Neural progenitor cell (in vitro differentiated cells): Measurements from ENCODE around the gene ATP11C. TPM values are rescaled to one million over a fixed set of nuclear protein-coding genes. Genes with fewer than 3 reads are reported as not detected.

ENCODE experiments used
- DNase-seq: peaks from one replicate; pipeline ENCODE4 v3.0.0-alpha.2; 2016; ENCODE audit warnings: low spot score
- H2AFZ ChIP-seq: fragments of 200-600 bp; sonication (generic); replicated peaks from 2 replicates; pipeline ENCODE4 v1.6.1; 2016; ENCODE audit warnings: antibody characterized with exemption
- H3F3A ChIP-seq: fragments of 200-600 bp; sonication (generic); 2 replicates; pipeline ENCODE4 v1.6.1; 2016; ENCODE audit warnings: antibody characterized with exemption, low read depth
- H3K27ac ChIP-seq: fragments of 200-600 bp; sonication (generic); 2 replicates; pipeline ENCODE4 v1.5.1; 2016; ENCODE audit warnings: mild to moderate bottlenecking
- H3K27me3 ChIP-seq: fragments of 200-600 bp; sonication (generic); 2 replicates; pipeline ENCODE4 v1.6.1; 2016; ENCODE audit warnings: mild to moderate bottlenecking, moderate library complexity
- H3K36me3 ChIP-seq: fragments of 200-600 bp; sonication (generic); 2 replicates; pipeline ENCODE4 v1.5.1; 2016
- H3K4me1 ChIP-seq: fragments of 200-600 bp; sonication (generic); 2 replicates; pipeline ENCODE4 v1.6.1; 2016; ENCODE audit warnings: mixed run types
- H3K4me2 ChIP-seq: fragments of 200-600 bp; sonication (generic); 2 replicates; pipeline ENCODE4 v1.6.1; 2016
- H3K4me3 ChIP-seq: fragments of 200-600 bp; sonication (generic); 2 replicates; pipeline ENCODE4 v1.5.1; 2016
- H3K79me2 ChIP-seq: fragments of 200-600 bp; sonication (generic); 2 replicates; pipeline ENCODE4 v1.6.1; 2016; ENCODE audit warnings: low read depth
- H3K9ac ChIP-seq: fragments of 200-600 bp; sonication (generic); 2 replicates; pipeline ENCODE4 v1.6.1; 2016
- H3K9me3 ChIP-seq: fragments of 200-600 bp; sonication (generic); 2 replicates; pipeline ENCODE4 v1.5.1; 2016; ENCODE audit warnings: low read depth
- H4K20me1 ChIP-seq: fragments of 200-600 bp; sonication (generic); 2 replicates; pipeline ENCODE4 v1.6.1; 2016; ENCODE audit warnings: low read depth
- H3K27ac Mint-ChIP-seq: 3 replicates; pipeline ENCODE4 v1.8.0; 2021; ENCODE audit warnings: mixed read lengths
- H3K27me3 Mint-ChIP-seq: 2 replicates; pipeline ENCODE4 v1.8.0; 2022; ENCODE audit warnings: low read depth, mild to moderate bottlenecking, inconsistent platforms, moderate library complexity, mixed read lengths; ENCODE audit not compliant: insufficient read depth
- H3K36me3 Mint-ChIP-seq: 3 replicates; pipeline ENCODE4 v1.8.0; 2021; ENCODE audit warnings: mixed read lengths
- H3K4me1 Mint-ChIP-seq: 3 replicates; pipeline ENCODE4 v1.8.0; 2021; ENCODE audit warnings: mixed read lengths
- H3K4me3 Mint-ChIP-seq: 3 replicates; pipeline ENCODE4 v1.8.0; 2021; ENCODE audit warnings: mild to moderate bottlenecking, moderate library complexity, mixed read lengths
- H3K9me3 Mint-ChIP-seq: 3 replicates; pipeline ENCODE4 v1.8.0; 2020; ENCODE audit warnings: mixed read lengths
- EZH2 ChIP-seq: fragments of 200-600 bp; sonication (generic); IDR thresholded peaks from 2 replicates; pipeline ENCODE4 v1.6.1; 2017; ENCODE audit warnings: antibody characterized with exemption, mild to moderate bottlenecking, moderate library complexity
- EZH2phosphoT487 ChIP-seq: fragments of 200-600 bp; sonication (generic); IDR thresholded peaks from 2 replicates; pipeline ENCODE4 v1.6.1; 2017; ENCODE audit warnings: antibody characterized with exemption
- total RNA-seq: library from RNA; depleted of rRNA; stranded (reverse); fragments of >200 nt; gene quantifications from 2 replicates; pipeline ENCODE4 v1.2.3, GENCODE V29; 2015; ENCODE audit warnings: low replicate concordance
- TF ChIP-seq, protein P1 (sequence below): fragments of 200-600 bp; sonication (generic); IDR thresholded peaks from 2 replicates; pipeline ENCODE4 v1.5.1; 2017; ENCODE audit warnings: antibody characterized with exemption, mild to moderate bottlenecking

The ATP11C gene
- total RNA-seq, 1 donor from 2014 or later, result 68.0 TPM

- H2AFZ ChIP-seq, result no peak overlapping the region
- TF ChIP-seq, protein P1, sequence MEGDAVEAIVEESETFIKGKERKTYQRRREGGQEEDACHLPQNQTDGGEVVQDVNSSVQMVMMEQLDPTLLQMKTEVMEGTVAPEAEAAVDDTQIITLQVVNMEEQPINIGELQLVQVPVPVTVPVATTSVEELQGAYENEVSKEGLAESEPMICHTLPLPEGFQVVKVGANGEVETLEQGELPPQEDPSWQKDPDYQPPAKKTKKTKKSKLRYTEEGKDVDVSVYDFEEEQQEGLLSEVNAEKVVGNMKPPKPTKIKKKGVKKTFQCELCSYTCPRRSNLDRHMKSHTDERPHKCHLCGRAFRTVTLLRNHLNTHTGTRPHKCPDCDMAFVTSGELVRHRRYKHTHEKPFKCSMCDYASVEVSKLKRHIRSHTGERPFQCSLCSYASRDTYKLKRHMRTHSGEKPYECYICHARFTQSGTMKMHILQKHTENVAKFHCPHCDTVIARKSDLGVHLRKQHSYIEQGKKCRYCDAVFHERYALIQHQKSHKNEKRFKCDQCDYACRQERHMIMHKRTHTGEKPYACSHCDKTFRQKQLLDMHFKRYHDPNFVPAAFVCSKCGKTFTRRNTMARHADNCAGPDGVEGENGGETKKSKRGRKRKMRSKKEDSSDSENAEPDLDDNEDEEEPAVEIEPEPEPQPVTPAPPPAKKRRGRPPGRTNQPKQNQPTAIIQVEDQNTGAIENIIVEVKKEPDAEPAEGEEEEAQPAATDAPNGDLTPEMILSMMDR, result no peak
- no peak for TF ChIP-seq EZH2
- TF ChIP-seq EZH2phosphoT487, result no peak
- H3K36me3 ChIP-seq, result peaks cover 5% of the 10 kb centered on the region
- H3K9ac ChIP-seq, result no peak overlapping the region
- DNase-seq, result no peak
- H3K4me2 ChIP-seq, result no peak overlapping the region
- no peaks in the 10 kb centered on the region for H3K27me3 ChIP-seq
- H3F3A ChIP-seq, result no peaks in the 10 kb centered on the region
- H3K4me3 ChIP-seq, result no peak overlapping the region
- peaks cover 21% of the 10 kb centered on the region for H3K9me3 Mint-ChIP-seq
- no peaks in the 10 kb centered on the region for H3K4me1 ChIP-seq
- H3K36me3 Mint-ChIP-seq, result peaks cover 32% of the 10 kb centered on the region
- peaks cover 14% of the 10 kb centered on the region for H3K9me3 ChIP-seq
- H3K27me3 Mint-ChIP-seq, result no peaks in the 10 kb centered on the region
- no peak overlapping the region for H3K27ac Mint-ChIP-seq
- no peaks in the 10 kb centered on the region for H4K20me1 ChIP-seq
- H3K4me1 Mint-ChIP-seq, result no peaks in the 10 kb centered on the region
- no peak overlapping the region for H3K27ac ChIP-seq
- no peaks in the 10 kb centered on the region for H3K79me2 ChIP-seq
- H3K4me3 Mint-ChIP-seq, result no peak overlapping the region
Observed at GRCh38 chrX:139758250-139758649, 174.6 kb downstream of the ATP11C start.

- Histone ChIP-seq H3F3A (no peaks in the 10 kb centered on the region), H4K20me1 (no peaks in the 10 kb centered on the region), H3K9ac (no peak overlapping the region), H3K4me3 (no peak overlapping the region), H2AFZ (no peak overlapping the region), H3K27me3 (no peaks in the 10 kb centered on the region), H3K4me2 (no peak overlapping the region), H3K36me3 (peaks cover 2% of the 10 kb centered on the region), H3K9me3 (peaks cover 12% of the 10 kb centered on the region), H3K27ac (no peak overlapping the region), H3K79me2 (no peaks in the 10 kb centered on the region), H3K4me1 (no peaks in the 10 kb centered on the region)
- H3K27me3 Mint-ChIP-seq, result no peaks in the 10 kb centered on the region
- H3K9me3 Mint-ChIP-seq, result peaks cover 25% of the 10 kb centered on the region
- peaks cover 31% of the 10 kb centered on the region for H3K36me3 Mint-ChIP-seq
- no peak for TF ChIP-seq EZH2phosphoT487
- no peak for TF ChIP-seq EZH2
- TF ChIP-seq, protein P1, result no peak
- DNase-seq, result no peak
- H3K4me1 Mint-ChIP-seq, result no peaks in the 10 kb centered on the region
- H3K4me3 Mint-ChIP-seq, result no peak overlapping the region
- H3K27ac Mint-ChIP-seq, result no peak overlapping the region
Observed at GRCh38 chrX:139751053-139751452, 181.8 kb downstream of the ATP11C start.

- no peak overlapping the region for H3K4me2 ChIP-seq
- H2AFZ ChIP-seq, result no peak overlapping the region
- no peaks in the 10 kb centered on the region for H3F3A ChIP-seq
- Mint-ChIP-seq H3K27ac (no peak overlapping the region), H3K27me3 (no peaks in the 10 kb centered on the region), H3K4me1 (no peaks in the 10 kb centered on the region), H3K9me3 (peaks cover 22% of the 10 kb centered on the region), H3K4me3 (no peak overlapping the region), H3K36me3 (peaks cover 24% of the 10 kb centered on the region)
- H3K9me3 ChIP-seq, result peaks cover 8% of the 10 kb centered on the region
- TF ChIP-seq, protein P1, result no peak
- TF ChIP-seq EZH2phosphoT487 (no peak), EZH2 (no peak)
- no peaks in the 10 kb centered on the region for H3K27me3 ChIP-seq
- H3K27ac ChIP-seq, result no peak overlapping the region
- H3K79me2 ChIP-seq, result no peaks in the 10 kb centered on the region
- H3K4me3 ChIP-seq, result no peak overlapping the region
- no peak overlapping the region for H3K9ac ChIP-seq
- no peak for DNase-seq
- no peaks in the 10 kb centered on the region for H4K20me1 ChIP-seq
- H3K36me3 ChIP-seq, result no peaks in the 10 kb centered on the region
- no peaks in the 10 kb centered on the region for H3K4me1 ChIP-seq
Observed at GRCh38 chrX:139750390-139750789, 182.5 kb downstream of the ATP11C start.
